Stimulated activated CD8-positive, alpha-beta memory T cell treated with anti-CD3 and anti-CD28 coated beads, Interleukin-4, amount 100 ng/mL, for 24 hours (primary cell): Measurements from ENCODE around the gene CADPS.

Experiments
- DNase-seq: peaks from one replicate; pipeline ENCODE4 v3.0.0-alpha.2; 2020; ENCODE audit warnings: low read depth

Gene CADPS

DNA sequence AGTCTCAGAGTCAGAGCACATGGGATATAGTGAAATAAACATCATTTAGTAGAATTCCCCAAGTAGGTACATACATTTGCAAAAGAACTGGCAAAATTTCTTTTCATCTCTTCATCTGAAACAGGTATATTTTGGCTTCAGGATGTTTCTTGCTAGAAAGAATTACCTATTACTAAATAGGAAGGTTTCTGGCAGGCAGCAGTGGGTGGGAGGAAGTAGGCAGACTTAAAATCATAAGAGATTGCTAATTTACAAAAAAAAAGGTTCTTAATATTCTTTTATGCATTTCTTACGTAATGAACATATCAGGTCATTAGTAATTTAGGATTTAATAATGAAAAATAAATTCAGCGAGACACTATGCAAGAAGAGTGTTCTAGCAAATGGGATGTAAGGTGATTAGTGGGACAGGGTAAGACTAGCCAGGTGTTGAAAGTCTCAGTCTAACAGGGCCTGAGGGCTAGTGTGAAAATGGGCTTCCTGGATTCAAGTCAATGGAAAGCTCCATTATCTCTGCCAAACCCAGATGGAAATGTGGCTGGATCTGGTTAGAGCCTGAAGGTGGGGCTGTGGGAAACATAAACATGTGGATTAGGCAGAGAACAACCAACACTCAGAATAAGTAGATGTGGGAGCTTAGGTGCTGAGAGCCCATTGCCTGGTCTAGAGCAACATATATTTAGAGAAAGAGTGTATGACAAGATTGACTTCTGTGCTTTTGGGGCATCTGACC is 374.5 kb downstream of the CADPS start:
- DNase-seq: no peak

GRCh38 chr3:62497156-62497555 is 378.1 kb downstream of the CADPS start:
- no peak for DNase-seq

- DNase-seq: no peak
Measured at GRCh38 chr3:62496503-62496902, 378.7 kb downstream of the CADPS start.

DNA sequence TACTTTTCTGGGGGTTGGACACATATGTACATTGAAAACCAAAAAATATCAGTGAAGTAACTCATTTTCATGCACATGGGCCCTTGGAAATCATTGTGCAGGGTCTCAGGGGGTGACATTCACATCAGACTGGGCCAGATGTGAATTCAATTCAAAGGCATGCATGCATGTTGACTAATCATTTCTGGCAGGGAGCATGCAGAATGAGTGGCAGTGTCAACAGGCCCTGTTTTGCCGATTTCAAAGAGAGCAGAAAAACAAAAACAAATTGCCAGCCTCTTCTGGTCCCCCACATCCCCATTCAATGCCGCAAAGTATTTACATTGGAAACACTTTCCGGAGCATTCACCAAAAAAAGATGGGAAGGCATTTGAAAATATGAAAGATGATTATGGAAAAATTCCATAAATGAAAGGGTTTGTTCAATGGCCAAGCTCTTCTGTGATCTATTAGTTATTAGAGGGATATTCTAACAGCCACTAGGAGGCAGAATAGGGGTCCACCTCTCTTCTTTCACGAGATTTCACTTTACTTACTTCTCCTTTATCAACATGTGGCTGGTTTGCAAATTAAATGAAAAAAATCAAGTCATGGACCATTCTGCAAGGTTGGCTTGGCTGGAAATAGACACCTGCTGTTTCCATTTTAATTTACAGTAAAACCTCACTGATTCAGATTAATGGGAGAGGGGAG is 382.0 kb downstream of the CADPS start:
- DNase-seq: no peak

- DNase-seq: no peak
Measured at GRCh38 chr3:62482961-62483360, 392.3 kb downstream of the CADPS start.

GRCh38 chr3:62481962-62482361 is 393.3 kb downstream of the CADPS start:
- no peak for DNase-seq

GRCh38 chr3:62480056-62480455 is 395.2 kb downstream of the CADPS start:
- DNase-seq: no peak

DNA sequence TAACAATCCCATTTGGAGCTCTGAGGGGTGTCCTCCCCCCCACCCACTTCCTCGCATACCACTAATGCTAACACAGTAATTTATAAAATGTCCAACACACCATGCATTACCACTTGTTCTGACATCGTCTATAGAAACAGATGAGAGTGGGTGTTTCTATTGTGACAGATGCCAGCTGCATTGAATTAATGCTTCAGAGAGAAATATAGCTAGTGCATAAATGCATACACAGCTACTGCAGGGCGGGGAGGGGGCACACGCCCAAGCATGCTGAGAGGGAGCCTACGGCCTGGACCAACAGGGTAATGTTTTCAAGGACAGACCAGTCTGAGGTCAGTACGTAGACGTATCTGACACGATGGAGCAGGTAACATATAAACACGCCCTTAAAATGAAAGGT is 395.9 kb downstream of the CADPS start:
- DNase-seq: no peak

GRCh38 chr3:62475306-62475705 is 399.9 kb downstream of the CADPS start:
- no peak for DNase-seq

DNA sequence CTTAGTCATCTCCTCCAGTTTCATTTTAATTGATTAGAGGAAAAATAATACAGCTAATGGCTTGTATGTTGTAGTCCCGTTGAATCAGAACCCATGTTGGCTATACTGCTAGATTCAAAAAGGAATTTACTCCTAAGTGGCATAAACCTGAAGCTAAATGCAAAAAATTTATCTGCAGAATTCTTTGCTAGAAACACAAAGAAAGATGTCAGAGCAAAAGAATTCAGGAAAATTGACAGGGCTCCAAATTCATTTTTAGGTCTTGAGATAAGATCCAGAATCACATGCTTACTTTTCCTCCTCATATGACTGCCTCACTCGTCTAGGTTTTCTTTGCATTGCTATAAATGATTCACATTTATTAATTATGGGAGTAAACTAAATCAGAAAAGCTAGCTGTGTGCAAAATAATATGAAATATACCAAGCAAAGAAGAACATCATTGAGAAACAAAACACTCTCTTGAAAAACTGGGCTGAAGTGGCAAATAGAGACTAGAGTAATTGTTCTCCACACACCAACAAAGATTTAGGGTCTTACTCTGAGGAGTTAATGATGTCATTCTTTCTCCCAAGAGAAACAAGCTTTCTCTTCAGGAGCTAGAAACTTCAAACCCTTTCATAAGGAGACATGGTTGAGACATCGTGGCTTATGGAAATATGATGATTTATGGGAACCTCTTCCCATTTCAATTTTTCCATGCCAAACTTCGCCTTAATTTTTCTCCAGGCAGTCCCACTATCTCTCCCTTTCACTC is 407.1 kb downstream of the CADPS start:
- no peak for DNase-seq

- no peak for DNase-seq
Measured at GRCh38 chr3:62462788-62463187, 412.4 kb downstream of the CADPS start.

DNA sequence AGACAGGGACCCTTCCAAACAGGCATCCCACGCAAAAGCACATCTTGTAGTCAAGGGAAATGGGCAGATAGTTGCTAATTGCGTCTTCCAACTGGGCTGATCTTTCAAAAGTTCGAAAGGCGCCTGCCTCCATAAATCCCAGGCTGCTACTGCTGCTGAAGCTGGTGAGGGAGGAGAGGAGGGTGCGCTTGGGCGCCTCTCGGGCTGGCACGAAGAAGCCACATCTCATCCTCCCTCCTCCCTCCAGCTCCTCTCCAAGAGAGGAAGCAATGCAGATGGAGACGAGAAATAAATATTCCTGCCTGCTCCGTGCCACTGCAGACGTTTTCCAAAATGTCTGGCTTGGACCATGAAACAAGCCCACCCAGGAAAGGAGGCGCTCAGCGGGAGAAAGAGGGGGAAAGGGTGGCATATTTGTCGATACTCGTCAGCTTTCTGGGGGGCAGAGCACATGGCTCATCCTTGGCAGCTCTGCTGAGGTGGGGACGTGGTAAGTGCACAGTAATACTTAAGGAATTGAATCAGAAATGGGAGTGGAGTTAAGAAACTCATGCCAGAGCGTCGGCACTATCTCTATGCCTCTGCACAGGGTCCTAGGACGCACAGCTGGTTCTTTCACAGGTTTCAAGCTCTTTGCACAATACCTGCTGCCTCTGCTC is 413.0 kb downstream of the CADPS start:
- no peak for DNase-seq

DNA sequence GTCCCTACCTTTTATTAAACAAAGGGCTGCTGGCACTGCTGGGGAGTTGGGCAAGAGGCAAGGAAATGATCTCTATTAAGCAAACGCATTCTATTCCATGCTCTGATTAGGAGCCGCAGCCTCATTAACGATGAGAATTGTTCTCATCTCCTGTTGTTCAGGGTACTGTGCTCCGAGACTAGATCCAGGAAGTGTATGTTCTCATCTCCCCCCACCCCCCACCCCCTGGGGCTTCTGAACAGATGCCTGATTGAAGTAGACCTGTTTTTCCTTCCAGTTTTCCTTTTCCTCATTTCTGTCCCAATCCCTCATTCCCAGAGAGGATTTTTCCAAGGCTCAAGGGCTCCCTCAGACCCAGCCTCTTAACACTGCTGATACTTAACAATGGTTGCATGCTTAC is 420.3 kb downstream of the CADPS start:
- DNase-seq: no peak

DNA sequence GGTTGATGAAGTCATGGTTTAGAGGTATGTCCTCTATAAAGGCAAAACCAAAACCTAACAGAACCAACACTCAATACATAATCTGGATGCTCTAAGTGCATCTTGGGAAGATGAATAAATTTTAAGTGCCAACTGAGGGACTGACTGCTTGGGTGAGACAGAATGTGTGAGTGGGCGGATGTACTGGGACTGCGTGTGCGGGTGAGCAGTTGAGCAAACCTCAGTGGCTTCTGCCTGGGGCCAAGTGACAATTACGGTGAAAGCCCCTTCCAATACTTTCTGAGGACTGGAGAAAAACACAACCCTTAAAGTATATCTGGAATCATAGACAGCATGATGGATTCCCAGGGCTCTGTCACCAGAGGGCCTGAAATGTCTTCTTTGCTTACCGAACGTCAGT is 421.8 kb downstream of the CADPS start:
- no peak for DNase-seq

DNA sequence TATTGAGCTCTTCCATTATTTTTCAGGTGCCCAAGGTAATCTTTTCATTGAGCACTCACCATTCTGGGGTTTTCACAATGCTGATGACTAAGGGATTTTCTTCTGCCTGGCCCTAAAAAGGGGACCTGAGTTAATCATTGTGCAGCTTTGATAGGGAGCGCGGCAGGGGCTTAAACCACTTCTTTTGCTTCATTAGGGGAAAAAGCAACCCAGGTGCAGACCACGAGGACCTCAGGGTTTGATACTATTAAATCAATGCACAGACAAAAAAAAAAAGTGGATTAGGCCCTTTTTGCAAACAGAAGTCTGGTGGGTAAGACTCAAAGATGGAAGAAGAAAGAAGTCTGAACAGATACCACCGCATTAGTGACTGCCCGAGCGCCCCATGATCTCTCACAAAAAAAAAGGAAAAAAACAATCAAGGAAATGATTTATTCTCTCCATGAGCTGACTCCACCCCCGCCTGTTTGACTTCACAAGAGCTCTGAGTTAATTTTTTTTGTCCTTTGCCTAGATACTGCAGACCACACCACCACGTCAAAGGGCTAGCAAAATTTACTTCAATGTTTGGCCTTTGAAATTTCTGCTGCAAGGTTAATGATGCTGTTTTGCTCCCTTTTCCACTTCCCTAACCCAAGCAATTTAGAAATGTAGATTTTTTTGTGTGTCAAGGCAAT is 423.9 kb downstream of the CADPS start:
- no peak for DNase-seq

DNA sequence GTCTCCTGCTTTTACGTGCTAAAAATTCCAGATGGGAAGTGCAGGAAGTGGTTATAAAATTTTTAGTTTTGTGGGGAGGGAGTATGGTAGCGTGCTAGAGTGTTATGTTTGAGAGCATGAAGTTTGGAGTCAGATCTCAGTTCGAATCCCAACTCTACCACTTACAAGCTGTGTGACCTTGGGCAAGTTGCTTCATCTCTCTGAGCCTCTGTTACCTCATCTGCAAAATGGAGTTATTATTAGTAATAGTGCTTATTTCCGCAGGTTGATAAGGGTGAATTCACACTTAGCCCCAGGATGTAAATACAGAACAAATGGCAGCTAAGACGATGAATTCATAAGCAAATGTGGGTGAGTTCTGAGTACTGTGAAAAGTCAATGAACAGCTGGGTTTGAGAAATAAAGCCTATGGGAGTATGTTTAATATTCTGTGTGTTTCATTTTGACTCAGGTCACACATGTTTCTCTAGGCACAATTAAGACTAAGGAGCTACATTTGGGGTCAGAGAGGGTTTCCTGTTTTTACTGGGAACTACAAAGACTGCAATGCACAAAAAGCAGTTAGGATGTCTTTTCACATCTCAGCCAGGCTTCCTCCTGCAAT is 428.8 kb downstream of the CADPS start:
- DNase-seq: no peak

GRCh38 chr3:62445275-62445674 is 429.9 kb downstream of the CADPS start:
- DNase-seq: no peak

GRCh38 chr3:62439978-62440377 is 435.2 kb downstream of the CADPS start:
- DNase-seq: no peak

DNA sequence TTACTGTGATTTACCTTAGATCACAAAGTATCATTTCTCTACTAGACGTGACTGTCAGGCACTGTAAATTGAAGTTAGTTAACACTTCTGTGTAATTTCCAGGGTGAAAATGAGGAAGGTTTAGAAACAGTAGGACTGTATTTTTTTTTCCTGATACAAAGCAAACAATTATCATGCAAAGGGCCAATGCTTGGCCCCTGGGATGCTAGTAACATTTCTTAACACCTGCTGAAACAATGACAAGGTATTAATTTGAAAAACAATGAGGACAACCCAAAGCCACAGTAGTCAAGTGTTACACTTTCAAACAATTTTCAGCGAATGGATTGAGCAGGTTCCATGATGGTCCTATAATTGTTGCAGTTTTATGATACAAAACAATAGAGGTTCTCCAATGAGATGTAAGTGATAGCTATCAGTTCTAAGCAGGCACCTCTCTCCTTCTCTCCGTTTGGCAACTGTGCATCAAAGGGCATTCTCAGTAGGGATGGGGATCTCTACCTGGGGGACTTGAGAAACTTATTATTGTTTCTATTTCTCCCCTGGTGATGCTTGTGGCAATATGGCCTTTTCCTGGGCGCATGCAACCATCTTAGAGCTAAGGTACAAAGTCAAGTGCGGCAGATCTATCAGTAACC is 435.9 kb downstream of the CADPS start:
- no peak for DNase-seq

GRCh38 chr3:62436785-62437184 is 438.4 kb downstream of the CADPS start:
- DNase-seq: no peak

DNA sequence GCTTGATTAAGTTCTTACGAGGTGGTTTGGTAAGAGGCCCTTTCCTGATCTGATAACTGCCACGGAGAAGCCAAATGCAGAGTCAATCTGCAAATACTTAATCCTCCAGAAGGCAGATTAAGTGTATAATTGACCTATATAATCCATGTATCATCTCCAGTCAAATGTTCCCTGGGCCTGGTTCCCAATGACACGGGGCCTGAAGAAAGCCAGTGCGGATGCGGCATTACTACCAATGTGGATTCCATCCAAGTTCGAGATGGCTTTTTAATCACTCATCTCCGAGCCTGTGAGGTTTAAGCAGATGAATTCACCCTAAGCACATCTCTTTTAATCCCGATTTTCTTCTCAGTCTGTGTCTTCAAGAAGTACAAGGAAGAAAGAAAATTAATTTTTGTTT is 441.8 kb downstream of the CADPS start:
- DNase-seq: no peak
